NCI-H2029 (cell line): Measurements from ENCODE around the gene RANBP2.
"Not testable (repeated sequence)": the region's sequence is repeated elsewhere in the genome, so short reads cannot be mapped to it uniquely, and the experiment has no call there.

Source experiments
- DNase-seq: peaks from one replicate; lab custom pipeline; 2025; lab: John Stamatoyannopoulos, UW

RANBP2 gene

DNA sequence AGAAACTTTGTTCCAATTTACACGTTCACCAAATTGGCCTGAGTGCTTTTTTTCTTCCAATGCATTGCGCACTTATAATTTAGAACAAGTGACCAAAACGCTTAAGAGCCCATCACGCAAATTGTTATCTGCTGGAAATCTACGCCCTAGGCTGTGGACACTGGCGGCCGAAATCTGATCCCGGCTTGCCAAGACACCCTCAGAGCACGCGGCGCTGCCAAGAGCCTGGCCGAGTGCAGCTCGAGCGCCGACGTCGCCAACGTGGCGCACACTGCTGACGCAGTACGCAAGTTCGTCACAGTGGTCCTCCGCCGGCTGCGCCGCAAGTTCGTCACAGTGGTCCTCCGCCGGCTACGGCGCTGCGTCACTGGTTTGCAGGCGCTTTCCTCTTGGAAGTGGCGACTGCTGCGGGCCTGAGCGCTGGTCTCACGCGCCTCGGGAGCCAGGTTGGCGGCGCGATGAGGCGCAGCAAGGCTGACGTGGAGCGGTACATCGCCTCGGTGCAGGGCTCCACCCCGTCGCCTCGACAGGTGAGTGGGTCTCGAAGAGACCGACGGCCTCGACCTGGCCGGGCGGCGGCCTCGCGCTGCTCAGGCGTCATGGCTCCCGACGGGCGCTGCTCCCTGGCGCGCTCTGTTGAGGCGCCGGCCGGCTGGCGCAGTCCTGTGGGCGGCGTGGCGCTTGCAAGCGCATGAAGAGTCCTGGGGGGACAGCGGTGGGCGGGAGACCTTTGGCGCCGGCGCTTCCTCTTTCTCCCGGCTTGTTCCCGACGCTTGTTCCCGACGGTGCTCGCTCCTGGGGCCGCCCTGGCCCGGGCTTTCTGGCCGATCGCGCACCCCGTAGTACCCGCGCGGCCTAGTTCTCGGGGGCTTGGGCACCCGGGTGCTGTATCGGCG is at the start of gene RANBP2:
Gene RANBP2, plus strand, starts transcription at position 334 of the 896 bp plus-strand sequence. Its CDS starts 125 bp downstream, at position 459.
- DNase-seq: peak; percentile 95

- DNase-seq: not testable (repeated sequence)
Observed at GRCh38 chr2:108670282-108670681, 49.0 kb upstream of the RANBP2 start.

GRCh38 chr2:108672200-108672805 is 47.0 kb upstream of the RANBP2 start:
- not testable (repeated sequence) for DNase-seq

- not testable (repeated sequence) for DNase-seq
Observed at GRCh38 chr2:108676522-108676921, 42.8 kb upstream of the RANBP2 start.

- not testable (repeated sequence) for DNase-seq
Observed at GRCh38 chr2:108677239-108677744, 42.0 kb upstream of the RANBP2 start.

- peak; percentile 41 for DNase-seq
Observed at GRCh38 chr2:108678198-108678651, 41.1 kb upstream of the RANBP2 start.

DNA sequence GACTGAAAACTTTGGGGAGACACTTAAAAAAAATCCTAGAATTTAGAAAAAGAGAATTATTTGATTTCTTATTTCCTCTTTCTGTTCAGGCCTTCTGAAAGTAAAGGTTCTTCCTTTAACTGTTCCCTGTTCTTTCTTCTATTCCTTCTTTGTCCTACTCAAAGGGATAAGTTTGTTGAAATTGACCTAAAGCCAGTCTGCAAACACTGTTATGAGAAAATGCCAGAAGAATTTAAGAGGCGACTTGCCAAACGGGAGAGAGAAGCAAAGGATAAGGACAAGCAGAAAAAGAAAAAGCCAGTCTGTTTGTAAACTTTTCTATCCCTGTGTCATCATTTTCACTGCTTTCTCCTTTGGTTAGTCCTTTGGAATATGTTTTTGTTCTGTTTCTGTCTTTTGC is 38.5 kb upstream of the RANBP2 start:
- DNase-seq: not testable (repeated sequence)

- peak; percentile 72 for DNase-seq
Observed at GRCh38 chr2:108688818-108689756, 30.2 kb upstream of the RANBP2 start.

- not testable (repeated sequence) for DNase-seq
Observed at GRCh38 chr2:108690001-108690400, 29.3 kb upstream of the RANBP2 start.

- no peak for DNase-seq
Observed at GRCh38 chr2:108691447-108691846, 27.8 kb upstream of the RANBP2 start.

GRCh38 chr2:108701208-108701607 is 18.1 kb upstream of the RANBP2 start:
- DNase-seq: no peak

- DNase-seq: no peak
Observed at GRCh38 chr2:108701806-108702205, 17.5 kb upstream of the RANBP2 start.

DNA sequence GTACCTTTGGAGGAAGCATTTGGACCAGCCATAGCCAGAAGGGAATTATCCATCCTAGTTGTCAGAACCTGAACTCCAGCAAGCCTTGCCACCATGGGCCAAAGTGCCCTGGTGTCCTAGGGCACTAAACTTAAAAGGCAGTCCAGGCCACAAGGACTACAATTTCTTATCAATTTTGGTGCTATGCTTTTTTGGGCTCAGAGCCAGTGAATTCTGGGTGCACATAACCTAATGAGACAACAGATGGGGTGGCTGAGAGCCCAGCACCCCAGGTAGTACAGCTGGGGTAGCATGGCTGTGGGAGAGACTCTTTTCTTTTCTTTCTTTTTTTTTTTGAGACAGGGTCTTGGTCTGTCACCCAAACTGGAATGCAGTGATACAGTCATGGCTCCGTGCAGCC is 14.4 kb upstream of the RANBP2 start:
- no peak for DNase-seq

DNA sequence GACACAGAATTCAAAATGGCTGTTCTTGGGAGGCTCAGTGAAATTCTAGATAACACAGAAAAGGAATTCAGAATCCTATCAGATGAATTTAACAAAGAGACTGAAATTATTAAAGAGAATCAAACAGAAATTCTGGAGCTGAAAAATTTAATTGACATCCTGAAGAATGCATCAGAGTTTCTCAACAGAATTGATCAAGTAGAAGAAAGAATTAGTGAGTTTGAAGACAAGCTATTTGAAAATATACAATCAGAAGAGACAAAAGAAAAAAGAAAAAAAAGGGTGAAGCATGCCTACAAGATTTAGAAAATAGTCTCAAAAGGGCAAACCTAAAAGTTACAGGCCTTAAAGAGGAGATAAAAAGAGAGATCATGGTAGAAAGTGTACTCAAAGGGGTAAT is 12.0 kb upstream of the RANBP2 start:
- DNase-seq: no peak

GRCh38 chr2:108716971-108717370 is 2.3 kb upstream of the RANBP2 start:
- not testable (repeated sequence) for DNase-seq

DNA sequence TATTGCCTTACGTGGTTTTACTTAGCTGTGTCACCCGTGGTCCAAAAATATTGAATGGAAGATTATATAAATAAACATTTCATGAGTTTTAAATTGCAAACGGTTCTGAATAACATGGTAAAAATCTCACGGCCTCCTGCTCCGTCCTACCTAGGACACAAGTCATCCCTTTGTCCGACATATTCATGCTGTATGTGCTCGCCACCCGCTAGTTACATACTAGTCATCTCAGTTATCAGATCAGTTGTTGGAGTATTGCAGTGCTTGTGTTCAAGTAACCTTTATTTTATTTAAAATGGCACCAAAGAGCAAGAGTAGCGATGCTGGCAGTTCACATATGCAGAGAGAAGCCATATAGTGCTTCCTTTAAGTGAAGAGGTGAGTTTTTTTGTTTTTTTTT is 6.8 kb downstream of the RANBP2 start:
- DNase-seq: not testable (repeated sequence)

- not testable (repeated sequence) for DNase-seq
Observed at GRCh38 chr2:108734656-108735055, 15.4 kb downstream of the RANBP2 start.

GRCh38 chr2:108757973-108758372 is 38.7 kb downstream of the RANBP2 start:
- not testable (repeated sequence) for DNase-seq

GRCh38 chr2:108762618-108763017 is 43.3 kb downstream of the RANBP2 start:
- DNase-seq: not testable (repeated sequence)

DNA sequence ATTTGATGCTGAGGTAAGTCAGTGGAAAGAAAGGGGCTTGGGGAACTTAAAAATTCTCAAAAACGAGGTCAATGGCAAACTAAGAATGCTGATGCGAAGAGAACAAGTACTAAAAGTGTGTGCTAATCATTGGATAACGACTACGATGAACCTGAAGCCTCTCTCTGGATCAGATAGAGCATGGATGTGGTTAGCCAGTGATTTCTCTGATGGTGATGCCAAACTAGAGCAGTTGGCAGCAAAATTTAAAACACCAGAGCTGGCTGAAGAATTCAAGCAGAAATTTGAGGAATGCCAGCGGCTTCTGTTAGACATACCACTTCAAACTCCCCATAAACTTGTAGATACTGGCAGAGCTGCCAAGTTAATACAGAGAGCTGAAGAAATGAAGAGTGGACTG is 47.4 kb downstream of the RANBP2 start:
- DNase-seq: not testable (repeated sequence)

DNA sequence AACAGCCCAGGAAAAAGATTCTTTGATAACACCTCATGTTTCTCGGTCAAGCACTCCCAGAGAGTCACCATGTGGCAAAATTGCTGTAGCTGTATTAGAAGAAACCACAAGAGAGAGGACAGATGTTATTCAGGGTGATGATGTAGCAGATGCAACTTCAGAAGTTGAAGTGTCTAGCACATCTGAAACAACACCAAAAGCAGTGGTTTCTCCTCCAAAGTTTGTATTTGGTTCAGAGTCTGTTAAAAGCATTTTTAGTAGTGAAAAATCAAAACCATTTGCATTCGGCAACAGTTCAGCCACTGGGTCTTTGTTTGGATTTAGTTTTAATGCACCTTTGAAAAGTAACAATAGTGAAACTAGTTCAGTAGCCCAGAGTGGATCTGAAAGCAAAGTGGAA is 48.6 kb downstream of the RANBP2 start:
- DNase-seq: not testable (repeated sequence)

- DNase-seq: no peak
Observed at GRCh38 chr2:108776475-108776874, 57.2 kb downstream of the RANBP2 start.
